ENCODE results near the gene CAMK2A. TPM values are rescaled to one million over a fixed set of nuclear protein-coding genes. Genes with fewer than 3 reads are reported as not detected.

CAMK2A gene
- total and polyA plus RNA-seq, 2 of the 4 experiments (the other 2 are of a cell fraction) = 0.18 to 0.19 TPM

GRCh38 chr5:150252489-150252888 is 37.1 kb downstream of the CAMK2A start:
- Histone ChIP-seq H3K9me1 (ENCODE audit: insufficient read depth, low read length) (no peaks in the 10 kb centered on the region), H3K79me1 (ENCODE audit: low read depth in 1 of 2, low read length in 2 of 2) (no peaks in the 10 kb centered on the region), H4K8ac (ENCODE audit: low read depth in 2 of 2, low read length in 2 of 2) (no peak overlapping the region), H4K91ac (ENCODE audit: insufficient read depth, low read depth, low read length) (no peak overlapping the region), H3K9me3 (ENCODE audit: control insufficient read depth, insufficient read depth, low read length) (no peaks in the 10 kb centered on the region), H2BK20ac (ENCODE audit: low read depth, low read length) (no peak overlapping the region), H4K5ac (ENCODE audit: low read depth, low read length) (no peak overlapping the region), H3K9ac (ENCODE audit: low read depth, low read length) (no peak overlapping the region), H3K18ac (ENCODE audit: low read depth, low read length) (no peak overlapping the region), H3K27ac (ENCODE audit: insufficient read depth, low read length) (no peak overlapping the region), H3K27me3 (ENCODE audit: control insufficient read depth, insufficient read depth, low read length) (no peaks in the 10 kb centered on the region; the same call in 1 of the 2 replicates), H2AFZ (replicated peaks; ENCODE audit: low read length, poor library complexity) (no peak overlapping the region), H3K4me2 (ENCODE audit: low read depth, low read length) (no peak overlapping the region), H3K56ac (ENCODE audit: extremely low read depth, insufficient read depth, low read length) (no peak overlapping the region), H2BK120ac (ENCODE audit: low read depth, low read length) (no peak overlapping the region), H3K4me1 (ENCODE audit: control insufficient read depth, insufficient read depth, low read length) (peaks cover 2% of the 10 kb centered on the region; the same call in 1 of the 2 replicates), H3K23ac (ENCODE audit: low read depth, low read length) (no peak overlapping the region), H2BK5ac (ENCODE audit: low read depth, low read length, poor library complexity, severe bottlenecking) (no peak overlapping the region), H2AK5ac (ENCODE audit: low read depth, low read length) (no peak overlapping the region), H3K36me3 (ENCODE audit: control insufficient read depth, insufficient read depth, low read length) (no peaks in the 10 kb centered on the region), H2BK15ac (ENCODE audit: low read depth, low read length) (no peak overlapping the region), H3K14ac (replicated peaks; ENCODE audit: low read depth, low read length) (no peak overlapping the region), H3K4me3 (ENCODE audit: insufficient read depth, low read depth, low read length) (no peak overlapping the region), H3K4ac (ENCODE audit: low read depth, low read length) (no peak overlapping the region), H2AK9ac (replicated peaks; ENCODE audit: low read depth, low read length, poor library complexity) (no peak overlapping the region), H4K20me1 (ENCODE audit: insufficient read depth, low read length) (no peaks in the 10 kb centered on the region)
- no TSS peak for BruUV-seq (replicated peaks)
- DNase-seq (no peak), ATAC-seq (ENCODE audit: low read depth) (no peak)
- dilution Hi-C loops (cut with HindIII; ENCODE audit: low sequenced_read_pairs, unreplicated experiment) (no loop called here), intact Hi-C loops (cut with micrococcal nuclease) (no loop called here), in situ Hi-C loops (cut with MboI; ENCODE audit: low sequenced_read_pairs) (no loop called here)
- POLR2A ChIA-PET (ENCODE audit: unreplicated experiment) = no interaction called here
- WGBS, 2 experiments (ENCODE audit: extremely low coverage in 2 of 2, insufficient read length in 1 of 2) = 100% methylated on average over 1 of the region's 6 CpGs; no CpG with 5 or more reads in 1 of the 2 experiments
- CTCF ChIA-PET = no interaction called here
- TF ChIP-seq NFE2L2 (IDR thresholded peaks at IDR 0.05; ENCODE audit: low read depth, low read length) (no peak), POLR2A (IDR thresholded peaks at IDR 0.05; ENCODE audit: low read depth, low read length) (no peak)
- TF ChIP-seq, protein P1, sequence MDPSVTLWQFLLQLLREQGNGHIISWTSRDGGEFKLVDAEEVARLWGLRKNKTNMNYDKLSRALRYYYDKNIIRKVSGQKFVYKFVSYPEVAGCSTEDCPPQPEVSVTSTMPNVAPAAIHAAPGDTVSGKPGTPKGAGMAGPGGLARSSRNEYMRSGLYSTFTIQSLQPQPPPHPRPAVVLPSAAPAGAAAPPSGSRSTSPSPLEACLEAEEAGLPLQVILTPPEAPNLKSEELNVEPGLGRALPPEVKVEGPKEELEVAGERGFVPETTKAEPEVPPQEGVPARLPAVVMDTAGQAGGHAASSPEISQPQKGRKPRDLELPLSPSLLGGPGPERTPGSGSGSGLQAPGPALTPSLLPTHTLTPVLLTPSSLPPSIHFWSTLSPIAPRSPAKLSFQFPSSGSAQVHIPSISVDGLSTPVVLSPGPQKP (IDR thresholded peaks at IDR 0.05; ENCODE audit: borderline replicate concordance, low read depth, low read length) = no peak

Data from IMR-90 (cell line).